B cell (primary cell): Measurements from ENCODE around the gene PC.

Experiments used
- CTCF ChIP-seq: fragments of 200-600 bp; IDR thresholded peaks from one replicate; pipeline ENCODE4 v1.8.0; 2022; ENCODE audit warnings: antibody characterized with exemption, mild to moderate bottlenecking
- EZH2 ChIP-seq: IDR thresholded peaks from 2 replicates; pipeline ENCODE4 v1.6.1; 2012; ENCODE audit warnings: borderline replicate concordance, low read depth, mild to moderate bottlenecking, moderate library complexity, low read length; ENCODE audit not compliant: insufficient read depth, poor library complexity, severe bottlenecking

DNA sequence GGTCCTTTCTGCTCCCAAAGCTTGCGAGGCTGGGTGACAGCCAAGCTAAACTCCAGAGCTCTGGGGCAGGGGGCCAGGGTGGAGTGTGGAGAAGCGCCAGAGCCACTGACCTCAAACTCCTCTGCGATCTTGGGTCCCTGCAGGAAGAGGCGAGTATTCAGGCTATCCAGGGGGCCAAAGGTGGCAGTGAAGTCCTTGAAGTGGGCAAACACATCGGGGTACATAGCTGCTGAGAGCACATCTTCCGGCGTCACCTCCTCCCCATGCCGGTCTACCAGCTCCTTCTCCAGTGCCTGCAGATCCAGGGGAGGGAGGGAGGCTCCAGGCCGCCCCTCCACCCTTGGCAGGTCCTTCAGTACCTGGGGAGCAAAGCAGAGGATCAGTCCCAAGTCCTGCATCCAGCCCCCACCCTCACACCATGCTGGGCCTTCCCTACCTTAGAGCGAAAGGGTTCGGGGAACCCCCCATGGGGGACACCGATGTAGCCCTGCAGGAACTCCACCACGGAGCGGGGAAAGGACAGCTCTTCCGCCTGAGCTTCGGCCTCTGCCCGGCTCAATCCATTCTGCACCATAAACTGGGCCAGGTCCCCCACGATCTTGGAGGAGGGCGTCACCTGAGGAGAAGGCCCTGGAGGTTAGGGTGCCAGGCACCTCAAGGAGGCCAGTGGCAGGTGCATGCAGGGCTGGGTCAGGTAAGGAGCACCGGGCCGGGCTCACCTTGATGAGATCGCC is 108.5 kb downstream of the PC start:
- TF ChIP-seq CTCF (no peak), EZH2 (no peak)
